ENCODE data around the gene APOA1.

DNA sequence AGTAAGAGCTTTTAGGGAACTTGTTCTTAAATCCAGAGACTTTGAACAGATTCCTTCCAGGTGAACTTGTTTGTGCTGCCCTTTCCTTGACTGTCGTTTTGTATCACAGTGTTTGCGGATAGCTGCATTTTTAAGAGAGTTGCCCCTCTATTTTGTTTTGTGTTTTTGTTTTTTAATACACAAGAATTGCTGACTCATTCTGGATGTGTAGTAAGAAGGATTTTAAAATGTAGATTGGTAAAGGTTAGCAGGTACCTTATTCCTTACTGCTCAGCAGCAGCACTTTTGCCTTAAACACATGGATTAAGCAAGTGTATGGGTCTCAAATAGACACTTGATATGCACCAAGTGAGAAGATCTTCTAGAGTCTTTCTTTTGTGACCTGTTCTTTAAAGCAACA, 36.8 kb downstream of the APOA1 start:
- TF ChIP-seq EP300 (IDR thresholded peaks at IDR 0.05), result no peak
- TF ChIP-seq, protein P1, sequence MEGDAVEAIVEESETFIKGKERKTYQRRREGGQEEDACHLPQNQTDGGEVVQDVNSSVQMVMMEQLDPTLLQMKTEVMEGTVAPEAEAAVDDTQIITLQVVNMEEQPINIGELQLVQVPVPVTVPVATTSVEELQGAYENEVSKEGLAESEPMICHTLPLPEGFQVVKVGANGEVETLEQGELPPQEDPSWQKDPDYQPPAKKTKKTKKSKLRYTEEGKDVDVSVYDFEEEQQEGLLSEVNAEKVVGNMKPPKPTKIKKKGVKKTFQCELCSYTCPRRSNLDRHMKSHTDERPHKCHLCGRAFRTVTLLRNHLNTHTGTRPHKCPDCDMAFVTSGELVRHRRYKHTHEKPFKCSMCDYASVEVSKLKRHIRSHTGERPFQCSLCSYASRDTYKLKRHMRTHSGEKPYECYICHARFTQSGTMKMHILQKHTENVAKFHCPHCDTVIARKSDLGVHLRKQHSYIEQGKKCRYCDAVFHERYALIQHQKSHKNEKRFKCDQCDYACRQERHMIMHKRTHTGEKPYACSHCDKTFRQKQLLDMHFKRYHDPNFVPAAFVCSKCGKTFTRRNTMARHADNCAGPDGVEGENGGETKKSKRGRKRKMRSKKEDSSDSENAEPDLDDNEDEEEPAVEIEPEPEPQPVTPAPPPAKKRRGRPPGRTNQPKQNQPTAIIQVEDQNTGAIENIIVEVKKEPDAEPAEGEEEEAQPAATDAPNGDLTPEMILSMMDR (IDR thresholded peaks at IDR 0.05), result no peak
- TF ChIP-seq POLR2A (IDR thresholded peaks at IDR 0.05), result no peak
- no peak for TF ChIP-seq POLR2AphosphoS5 (IDR thresholded peaks at IDR 0.05)
